Endothelial cell of umbilical vein (primary cell): ENCODE measurements around the gene SLC1A3. TPM values are rescaled to one million over a fixed set of nuclear protein-coding genes. Genes with fewer than 3 reads are reported as not detected.

Source experiments
- BruUV-seq: library from RNA; stranded (reverse); fragments of 400-500 nt; replicated peaks from 2 replicates; lab custom pipeline; 2021; lab: Mats Ljungman, UMichigan
- CTCF ChIA-PET: fragments of 300-600, 350-600 bp; sonication (Branson Sonifier 250); formaldehyde crosslinking; loops from one replicate; lab custom pipeline; 2021; ENCODE audit warnings: antibody characterized with exemption, inconsistent platforms; lab: Charles Lee
- POLR2A ChIA-PET: fragments of 300-600, 350-600 bp; sonication (Branson Sonifier 250); formaldehyde crosslinking; loops from one replicate; lab custom pipeline; 2021; ENCODE audit warnings: antibody characterized with exemption, inconsistent platforms; lab: Charles Lee
- DNase-seq: peaks from one replicate; pipeline ENCODE4 v3.0.0-alpha.2; 2011; ENCODE audit warnings: low read depth, low spot score
- FAIRE-seq: peaks from 2 replicates; lab custom pipeline; 2011; peaks lifted over from hg19 to GRCh38; lab: Jason Lieb, UNC
- H2AFZ ChIP-seq: 2 replicates; pipeline ENCODE4 v1.6.0; 2012; ENCODE audit warnings: low read depth, low read length, control low read depth, inconsistent platforms
- H3K27ac ChIP-seq: 2 replicates; pipeline ENCODE4 v1.5.1; 2011; ENCODE audit warnings: low read depth, mild to moderate bottlenecking, control low read depth, low read length, moderate library complexity; ENCODE audit not compliant: insufficient read depth
- H3K27me3 ChIP-seq, 2 experiments: 2 replicates each; pipeline versions ENCODE4 v1.6.0 to v1.6.1; 2011; ENCODE audit warnings: low read length in 2 of 2, mixed read lengths in 1 of 2; ENCODE audit not compliant: control insufficient read depth in 2 of 2, insufficient read depth in 2 of 2
- H3K36me3 ChIP-seq, 2 experiments: 2 replicates in 1 of 2; 3 replicates in 1 of 2; pipeline ENCODE4 v1.5.1; 2011; ENCODE audit warnings: low read length in 2 of 2, mild to moderate bottlenecking in 1 of 2, moderate library complexity in 1 of 2; ENCODE audit not compliant: control insufficient read depth in 2 of 2, insufficient read depth in 2 of 2; ENCODE audit errors: extremely low read depth in 1 of 2
- H3K4me1 ChIP-seq: 3 replicates; pipeline ENCODE4 v1.5.1; 2011; ENCODE audit warnings: mild to moderate bottlenecking, low read length; ENCODE audit not compliant: control insufficient read depth, insufficient read depth; ENCODE audit errors: extremely low read depth
- H3K4me2 ChIP-seq: 2 replicates; pipeline ENCODE4 v1.6.1; 2011; ENCODE audit warnings: low read length, control low read depth, mixed read lengths; ENCODE audit not compliant: insufficient read depth
- H3K4me3 ChIP-seq, 3 experiments: fragments of 200-600 bp in 1 of 3; sonication (generic), shearing (Covaris generic) in 1 of 3; replicated peaks in 1 of 3; 2 replicates each; pipeline ENCODE4 v1.5.1; 2011 to 2016; ENCODE audit warnings: control low read depth in 3 of 3, low read length in 3 of 3, mild to moderate bottlenecking in 2 of 3, inconsistent platforms in 1 of 3, low read depth in 1 of 3, moderate library complexity in 1 of 3; ENCODE audit not compliant: insufficient read depth in 1 of 3
- H3K79me2 ChIP-seq: 2 replicates; pipeline ENCODE4 v1.6.0; 2012; ENCODE audit warnings: low read length, inconsistent platforms; ENCODE audit not compliant: control insufficient read depth, insufficient read depth
- H3K9ac ChIP-seq: replicated peaks from 2 replicates; pipeline ENCODE3; 2011; ENCODE audit warnings: low read length, control low read depth; ENCODE audit not compliant: insufficient read depth; ENCODE audit errors: extremely low read depth
- H3K9me1 ChIP-seq: replicated peaks from 3 replicates; pipeline ENCODE4 v1.6.0; 2011; ENCODE audit warnings: mild to moderate bottlenecking, low read length; ENCODE audit not compliant: control insufficient read depth, insufficient read depth; ENCODE audit errors: extremely low read depth
- H3K9me3 ChIP-seq: replicated peaks from 2 replicates; pipeline ENCODE4 v1.5.1; 2012; ENCODE audit warnings: low read length, inconsistent platforms; ENCODE audit not compliant: control insufficient read depth, insufficient read depth
- H4K20me1 ChIP-seq: replicated peaks from 2 replicates; pipeline ENCODE3; 2011; ENCODE audit warnings: mild to moderate bottlenecking, low read length; ENCODE audit not compliant: control insufficient read depth, insufficient read depth; ENCODE audit errors: extremely low read depth
- EZH2 ChIP-seq: IDR thresholded peaks from 2 replicates; pipeline ENCODE4 v1.6.1; 2012; ENCODE audit warnings: borderline replicate concordance, low read depth, mild to moderate bottlenecking, moderate library complexity, low read length, inconsistent platforms; ENCODE audit not compliant: severe bottlenecking
- FOS ChIP-seq: IDR thresholded peaks from 2 replicates; pipeline ENCODE4 v1.6.1; 2011; ENCODE audit warnings: mild to moderate bottlenecking, low read length, moderate library complexity, borderline replicate concordance; ENCODE audit not compliant: insufficient read depth
- GATA2 ChIP-seq: IDR thresholded peaks from 2 replicates; pipeline ENCODE4 v1.7.0; 2011; ENCODE audit warnings: low read depth, mild to moderate bottlenecking, moderate library complexity, mixed read lengths, low read length; ENCODE audit not compliant: insufficient read length, insufficient read depth
- JUN ChIP-seq: IDR thresholded peaks from 2 replicates; pipeline ENCODE4 v1.6.1; 2011; ENCODE audit warnings: borderline replicate concordance, low read depth; ENCODE audit not compliant: insufficient read length, insufficient read depth
- MYC ChIP-seq: IDR thresholded peaks from one replicate; pipeline ENCODE4 v1.6.1; 2011; ENCODE audit warnings: mild to moderate bottlenecking, low read depth, low read length
- POLR2A ChIP-seq: IDR thresholded peaks from 2 replicates; pipeline ENCODE4 v1.6.1; 2012; ENCODE audit warnings: low read depth, mild to moderate bottlenecking, control low read depth, low read length
- POLR2AphosphoS5 ChIP-seq: IDR thresholded peaks from 2 replicates; pipeline ENCODE4 v1.6.1; 2012; ENCODE audit warnings: low read depth, mild to moderate bottlenecking, control low read depth, low read length, moderate library complexity; ENCODE audit not compliant: insufficient read depth
- dilution Hi-C: fragments of 300-500 bp; cut with MboI; formaldehyde crosslinking; loops from one replicate; pipeline ENCODE4 v1.15.0; 2019; ENCODE audit warnings: low sequenced_read_pairs; ENCODE audit not compliant: extremely low pct_ligation_motif_present
- intact Hi-C: fragments of 100-400 bp; cut with micrococcal nuclease; formaldehyde crosslinking; loops from one replicate; pipeline ENCODE4 v1.10.0; 2022
- polyA plus RNA-seq, 4 experiments: library from polyadenylated mRNA; depleted of rRNA in 3 of 4; stranded (reverse) in 3 of 4; unstranded in 1 of 4; fragments of >200 nt; gene quantifications; 2 replicates each; pipeline versions ENCODE4 v1.2.1 to v1.2.3, GENCODE V29; 2011 to 2012; ENCODE audit warnings: missing spikeins in 1 of 4
- total RNA-seq: library from RNA; stranded (reverse); gene quantifications from 2 replicates; pipeline ENCODE4 v1.2.3, GENCODE V29; 2021
- TF ChIP-seq, protein P1 (sequence below): IDR thresholded peaks from 2 replicates; pipeline ENCODE4 v1.6.1; 2011; ENCODE audit not compliant: insufficient read depth, insufficient read length
- TF ChIP-seq, protein P2 (sequence below), 2 donors: IDR thresholded peaks; 1 replicate in 1 of 2; 2 replicates in 1 of 2; pipeline ENCODE4 v1.5.1; 2011; ENCODE audit warnings: low read length in 2 of 2, mild to moderate bottlenecking in 2 of 2, moderate library complexity in 2 of 2, control low read depth in 1 of 2, inconsistent platforms in 1 of 2, low read depth in 1 of 2; ENCODE audit not compliant: insufficient read depth in 1 of 2; ENCODE audit errors: extremely low read depth in 1 of 2

Gene SLC1A3
- total and polyA plus RNA-seq, 2 donors (not counting 3 experiments of a cell fraction or from before 2014, with no cell fraction given): 0.36 TPM; not detected in 1

DNA sequence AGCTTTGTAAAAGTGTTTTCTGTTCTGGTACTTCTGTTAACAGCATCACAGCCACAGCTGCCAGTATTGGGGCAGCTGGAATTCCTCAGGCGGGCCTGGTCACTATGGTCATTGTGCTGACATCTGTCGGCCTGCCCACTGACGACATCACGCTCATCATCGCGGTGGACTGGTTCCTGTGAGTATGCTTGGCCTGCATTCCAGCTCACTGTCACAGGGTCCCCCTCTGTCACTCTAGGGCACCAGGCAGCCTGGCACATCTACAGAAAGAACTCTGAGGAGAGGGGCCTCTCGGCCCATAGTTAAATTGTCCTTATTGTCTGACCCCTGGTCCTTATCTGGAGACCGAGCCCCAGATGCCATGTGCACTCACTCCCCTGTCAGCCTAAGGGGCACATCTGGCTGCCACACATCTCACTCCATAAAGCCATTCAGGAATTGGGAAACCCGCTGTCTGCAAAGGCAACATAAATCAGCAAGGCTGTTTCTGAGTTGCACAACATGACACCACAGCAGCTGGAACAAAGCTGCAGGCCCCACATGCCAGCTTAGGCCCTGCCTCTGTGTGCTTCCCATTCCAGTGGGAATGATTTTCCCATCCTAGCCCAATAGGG is 77.5 kb downstream of the SLC1A3 start:
- Histone ChIP-seq H3K9ac (no peak overlapping the region), H2AFZ (no peak overlapping the region)
- dilution Hi-C loops: no loop called here

More for the DNA sequence above, 77.5 kb downstream of the SLC1A3 start:
- CTCF ChIA-PET: interaction anchor here (0.9 to 2.7 kb wide), 4 partner anchors 8 to 419 kb away, joined by 3 to 6 read pairs (median 5); no protein-coding TSS in a partner anchor
- TF ChIP-seq FOS (no peak), POLR2A (no peak), EZH2 (no peak), POLR2AphosphoS5 (no peak), GATA2 (no peak), JUN (no peak), MYC (no peak)
- TF ChIP-seq, protein P1, sequence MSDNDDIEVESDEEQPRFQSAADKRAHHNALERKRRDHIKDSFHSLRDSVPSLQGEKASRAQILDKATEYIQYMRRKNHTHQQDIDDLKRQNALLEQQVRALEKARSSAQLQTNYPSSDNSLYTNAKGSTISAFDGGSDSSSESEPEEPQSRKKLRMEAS: no peak
- TF ChIP-seq, protein P2, sequence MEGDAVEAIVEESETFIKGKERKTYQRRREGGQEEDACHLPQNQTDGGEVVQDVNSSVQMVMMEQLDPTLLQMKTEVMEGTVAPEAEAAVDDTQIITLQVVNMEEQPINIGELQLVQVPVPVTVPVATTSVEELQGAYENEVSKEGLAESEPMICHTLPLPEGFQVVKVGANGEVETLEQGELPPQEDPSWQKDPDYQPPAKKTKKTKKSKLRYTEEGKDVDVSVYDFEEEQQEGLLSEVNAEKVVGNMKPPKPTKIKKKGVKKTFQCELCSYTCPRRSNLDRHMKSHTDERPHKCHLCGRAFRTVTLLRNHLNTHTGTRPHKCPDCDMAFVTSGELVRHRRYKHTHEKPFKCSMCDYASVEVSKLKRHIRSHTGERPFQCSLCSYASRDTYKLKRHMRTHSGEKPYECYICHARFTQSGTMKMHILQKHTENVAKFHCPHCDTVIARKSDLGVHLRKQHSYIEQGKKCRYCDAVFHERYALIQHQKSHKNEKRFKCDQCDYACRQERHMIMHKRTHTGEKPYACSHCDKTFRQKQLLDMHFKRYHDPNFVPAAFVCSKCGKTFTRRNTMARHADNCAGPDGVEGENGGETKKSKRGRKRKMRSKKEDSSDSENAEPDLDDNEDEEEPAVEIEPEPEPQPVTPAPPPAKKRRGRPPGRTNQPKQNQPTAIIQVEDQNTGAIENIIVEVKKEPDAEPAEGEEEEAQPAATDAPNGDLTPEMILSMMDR (IDR thresholded peaks at IDR 0.05; ENCODE audit: extremely low read depth in 1 of 2, insufficient read depth in 1 of 2, low read depth in 1 of 2, low read length in 2 of 2): no peak
- no peaks in the 10 kb centered on the region for H3K79me2 ChIP-seq
- DNase-seq (no peak), FAIRE-seq (no peak)
- H3K4me2 ChIP-seq: no peak overlapping the region
- intact Hi-C loops: no loop called here
- no peak overlapping the region for H3K27ac ChIP-seq
- H4K20me1 ChIP-seq: no peaks in the 10 kb centered on the region
- no peaks in the 10 kb centered on the region for H3K4me1 ChIP-seq
- BruUV-seq: no TSS peak
- POLR2A ChIA-PET: no interaction called here
- no peak overlapping the region for H3K4me3 ChIP-seq
- H3K27me3 ChIP-seq: peaks cover 2 to 5% of the 10 kb centered on the region in 2 experiments
- H3K9me3 ChIP-seq: no peaks in the 10 kb centered on the region
- H3K9me1 ChIP-seq: no peaks in the 10 kb centered on the region
- H3K36me3 ChIP-seq: no peaks in the 10 kb centered on the region
